T47D (cell line): ENCODE data around the gene LILRB2.
A peak's percentile ranks its signal among the peaks of the same experiment; 100 is the strongest.

Source experiments
- DNase-seq, 2 experiments: peaks; one replicate each; pipeline versions ENCODE4 v3.0.0 to v3.0.0-alpha.2; 2011 to 2012; ENCODE audit warnings: low read depth in 1 of 2, low spot score in 1 of 2
- JUND ChIP-seq: IDR thresholded peaks from 2 replicates; pipeline ENCODE4 v1.6.1; 2012; ENCODE audit warnings: low read depth
- in situ Hi-C: cut with HindIII; loops from 2 replicates; pipeline ENCODE4 v1.10.0; 2016; ENCODE audit warnings: low sequenced_read_pairs, low pct_unique_long_range_greater_than_20kb

Gene LILRB2

DNA sequence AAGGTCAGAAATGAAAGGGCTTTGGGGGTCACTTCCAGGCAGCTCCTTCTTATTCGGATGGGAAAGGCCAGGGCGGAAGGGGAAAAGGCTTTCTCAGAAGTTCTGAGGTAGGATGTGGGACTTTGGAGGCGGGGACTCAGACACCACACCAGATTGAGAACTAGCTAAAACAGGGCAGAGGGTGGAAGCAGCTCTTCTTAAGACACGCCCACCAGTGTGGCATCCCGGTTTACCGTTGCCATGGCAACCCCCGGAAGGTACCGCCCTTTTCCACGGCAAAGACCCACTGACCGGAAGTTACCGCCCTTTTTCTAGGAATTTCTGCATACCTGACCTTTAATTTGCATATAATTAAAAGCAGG, 35.8 kb upstream of the LILRB2 start:
- in situ Hi-C loops, result no loop called here
- TF ChIP-seq JUND, result no peak
- peak in 1 of 2 experiments; percentile 91 for DNase-seq

DNA sequence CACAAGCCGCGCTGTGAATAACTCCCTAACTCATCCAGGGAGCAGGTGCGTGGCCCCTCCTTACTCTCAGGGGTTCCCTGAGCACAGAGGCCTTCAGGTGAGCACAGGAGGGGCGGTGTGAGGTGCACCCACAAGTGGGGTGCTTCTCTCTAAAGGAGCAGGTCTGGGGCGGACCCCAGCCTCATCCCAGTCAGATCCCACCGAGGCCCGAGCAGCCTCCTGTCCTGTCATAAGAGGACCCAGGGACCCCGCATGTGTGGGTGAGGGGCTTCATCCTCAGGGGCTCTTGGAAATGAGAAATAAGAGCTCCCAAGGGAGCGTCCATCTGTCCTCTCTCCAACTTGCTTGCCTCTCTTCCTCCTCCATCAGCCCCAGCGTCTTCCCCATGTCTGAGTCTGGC, 35.0 kb upstream of the LILRB2 start:
- TF ChIP-seq JUND, result no peak
- no peak for DNase-seq
- in situ Hi-C loops, result no loop called here

DNA sequence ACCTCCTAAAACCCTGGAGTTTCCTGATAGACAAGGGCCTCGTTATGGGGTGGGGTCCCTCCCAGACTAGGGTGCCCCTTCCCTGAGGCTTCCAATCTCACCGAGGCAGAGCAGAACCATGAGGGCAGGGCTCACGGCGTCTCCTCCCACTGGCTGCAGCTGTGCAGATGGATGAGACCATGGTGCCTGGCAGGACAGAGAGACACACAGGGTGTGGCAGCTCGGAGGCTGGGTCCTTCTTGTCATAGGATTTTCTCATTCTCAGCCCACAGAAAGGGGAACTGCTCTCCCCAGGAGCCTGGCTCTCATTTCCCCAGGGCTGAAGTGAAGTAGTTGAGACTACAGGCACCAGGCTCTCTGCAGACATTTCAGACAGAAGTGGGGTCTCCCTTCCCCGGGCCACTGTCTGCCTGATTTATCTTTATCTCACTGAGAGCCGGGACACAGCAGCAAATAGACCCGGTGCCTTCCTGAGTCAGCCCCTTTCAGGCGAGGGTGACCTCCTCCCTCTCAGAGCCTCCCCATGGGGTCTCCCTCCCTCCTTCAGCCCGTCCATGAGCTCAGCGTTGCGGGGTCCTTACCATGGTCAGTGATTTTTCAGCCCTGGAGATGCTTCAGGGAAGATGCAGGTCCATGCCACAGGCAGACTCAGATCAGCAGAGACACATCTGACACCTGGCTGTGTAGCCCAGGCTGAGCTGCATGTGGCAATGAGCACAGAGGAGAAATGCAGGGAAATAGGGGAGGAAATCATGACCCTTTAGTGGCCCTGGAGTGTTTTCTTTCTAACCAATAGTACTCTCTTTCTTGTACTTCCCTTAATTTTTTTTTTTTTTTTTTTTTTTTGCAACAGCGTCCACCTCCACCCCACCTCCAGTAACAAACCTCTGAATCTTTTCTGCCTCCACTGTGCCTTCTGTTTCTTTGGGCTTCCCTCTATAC, 31.8 kb upstream of the LILRB2 start, which contains the start of gene LILRA5:
Gene LILRA5 (minus strand): TSS at position 731 of the 942 bp plus-strand sequence. CDS start 147 bp downstream, at position 584.
- in situ Hi-C loops, result no loop called here
- DNase-seq, result no peak
- TF ChIP-seq JUND, result no peak

DNA sequence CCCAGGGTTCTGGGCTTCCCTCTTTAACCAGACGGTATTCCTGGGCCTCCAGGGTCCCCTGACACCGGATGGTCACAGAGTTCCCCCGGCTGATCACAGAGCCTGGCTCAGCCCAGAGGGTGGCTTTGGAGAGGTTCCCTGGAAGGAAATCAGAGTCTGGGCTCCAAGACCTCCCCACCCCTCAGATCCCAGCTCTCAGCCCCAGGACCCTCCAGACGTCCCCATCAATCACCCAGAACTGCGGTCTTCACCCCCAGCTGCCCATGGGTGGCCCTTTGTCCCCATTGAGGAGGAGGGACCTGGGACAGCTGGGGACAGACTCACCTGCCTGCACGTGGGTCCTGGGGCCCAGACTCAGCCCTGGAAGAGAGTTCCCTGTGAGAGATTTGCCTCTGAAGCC, 31.1 kb upstream of the LILRB2 start:
- no peak for DNase-seq
- no peak for TF ChIP-seq JUND
- in situ Hi-C loops, result no loop called here

DNA sequence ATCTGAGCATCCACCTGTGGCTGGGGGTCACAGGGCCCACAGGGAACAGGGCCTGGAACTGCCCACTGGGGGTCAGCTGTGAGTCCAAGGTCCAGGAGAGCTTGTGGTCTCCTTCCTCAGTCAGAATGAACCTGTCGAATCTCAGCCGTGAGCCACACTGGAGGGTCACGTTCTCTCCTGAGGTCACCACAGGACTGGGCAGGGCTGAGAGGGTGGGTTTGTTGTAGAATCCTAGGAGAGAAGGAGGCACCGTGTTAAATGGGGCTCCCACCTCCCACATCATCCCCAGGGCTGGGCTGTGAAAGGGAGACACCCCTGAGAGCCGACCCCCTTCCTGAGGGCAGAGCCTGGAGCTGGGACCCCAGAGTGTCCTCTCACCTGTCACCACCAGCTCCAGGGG, 30.6 kb upstream of the LILRB2 start:
- no peak for TF ChIP-seq JUND
- no peak for DNase-seq
- in situ Hi-C loops, result no loop called here

DNA sequence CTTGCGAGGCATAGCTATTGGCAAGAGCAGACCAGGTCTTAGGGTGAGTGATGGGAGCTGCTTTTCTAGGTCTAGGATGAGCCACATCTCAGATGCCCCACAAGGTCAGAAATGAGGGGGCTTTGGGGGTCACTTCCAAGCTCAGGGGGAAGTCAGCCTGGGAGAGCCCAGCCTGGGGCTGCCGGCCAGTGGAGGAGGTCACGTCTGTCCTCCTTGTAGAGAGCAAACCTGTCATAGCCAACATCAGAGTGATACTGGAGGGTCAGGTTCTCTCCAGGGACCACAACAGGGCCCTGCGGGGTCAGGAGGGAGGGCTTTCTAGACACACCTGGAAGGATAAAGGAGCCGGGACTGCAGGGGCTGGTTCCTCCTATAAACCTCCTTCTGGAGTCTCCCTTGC, 29.6 kb upstream of the LILRB2 start:
- no peak for DNase-seq
- in situ Hi-C loops, result no loop called here
- no peak for TF ChIP-seq JUND

DNA sequence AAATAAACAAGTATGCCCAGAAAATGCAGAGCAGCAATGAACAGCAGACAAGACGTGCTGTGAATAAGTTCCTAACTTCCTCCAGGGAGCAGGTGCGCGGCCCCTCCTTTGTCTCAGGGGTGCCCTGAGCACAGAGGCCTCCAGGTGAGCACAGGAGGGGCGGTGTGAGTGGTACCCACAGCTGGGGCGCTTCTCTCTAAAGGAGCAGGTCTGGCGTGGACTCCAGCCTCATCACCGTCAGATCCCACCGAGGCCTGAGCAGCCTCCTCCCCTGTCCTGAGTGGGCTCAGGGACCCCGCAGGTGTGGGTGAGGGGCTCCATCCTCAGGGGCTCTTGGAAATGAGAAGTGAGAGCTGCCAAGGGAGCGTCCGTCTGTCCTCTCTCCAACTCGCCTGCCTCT, 28.9 kb upstream of the LILRB2 start:
- no peak for DNase-seq
- in situ Hi-C loops, result no loop called here
- no peak for TF ChIP-seq JUND

DNA sequence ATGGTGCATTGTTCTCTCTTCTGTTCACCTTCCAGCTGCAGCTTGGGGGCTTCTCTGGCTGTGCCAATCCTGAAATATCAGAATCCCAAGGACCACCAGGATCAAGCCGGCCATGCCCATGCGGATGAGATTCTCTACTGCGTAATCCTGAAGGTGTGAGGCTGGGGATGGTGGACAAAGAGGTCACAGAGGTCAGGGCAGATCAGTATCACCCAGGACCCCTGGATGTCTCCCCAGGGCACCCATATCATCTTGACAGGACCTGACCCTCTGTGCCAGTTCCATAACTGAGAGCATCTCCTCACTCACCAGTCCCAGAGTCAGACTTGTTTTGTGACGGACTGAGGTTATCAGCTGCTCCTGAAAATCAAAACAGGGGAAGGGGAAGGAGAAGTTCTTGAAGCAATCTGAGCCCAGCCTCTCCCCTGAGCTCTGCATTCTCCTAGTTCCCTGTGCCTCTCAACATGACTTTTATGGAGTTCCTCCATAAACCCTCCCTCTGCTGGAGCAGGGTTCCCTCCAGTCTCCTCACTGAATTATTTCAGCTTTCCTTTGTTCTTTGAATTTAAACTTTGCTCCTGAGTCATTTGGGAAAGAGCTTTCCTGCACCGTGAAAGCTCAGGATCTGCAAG, 26.6 kb upstream of the LILRB2 start:
- no peak for DNase-seq
- no peak for TF ChIP-seq JUND
- in situ Hi-C loops, result no loop called here

DNA sequence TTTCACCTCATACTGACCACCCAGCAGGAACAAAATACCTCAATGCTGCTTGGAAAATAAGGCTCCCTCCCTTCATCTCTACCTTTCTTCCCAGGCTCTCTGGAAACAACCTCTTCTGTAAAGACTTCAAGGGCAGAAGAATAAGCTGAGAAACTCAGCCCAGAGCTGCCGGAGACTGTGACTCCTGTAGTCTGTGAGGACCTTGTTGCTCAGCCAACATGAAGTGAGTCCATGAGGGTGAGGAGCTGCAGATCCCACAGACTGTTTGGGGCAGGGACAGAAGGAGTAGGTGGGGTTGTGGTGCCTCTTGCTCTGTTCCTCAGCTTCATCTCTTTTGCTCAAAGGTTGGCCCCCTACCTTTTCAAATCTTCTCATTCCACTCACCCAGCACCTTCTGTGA, 24.2 kb upstream of the LILRB2 start:
- no peak for TF ChIP-seq JUND
- no peak for DNase-seq
- in situ Hi-C loops, result no loop called here

DNA sequence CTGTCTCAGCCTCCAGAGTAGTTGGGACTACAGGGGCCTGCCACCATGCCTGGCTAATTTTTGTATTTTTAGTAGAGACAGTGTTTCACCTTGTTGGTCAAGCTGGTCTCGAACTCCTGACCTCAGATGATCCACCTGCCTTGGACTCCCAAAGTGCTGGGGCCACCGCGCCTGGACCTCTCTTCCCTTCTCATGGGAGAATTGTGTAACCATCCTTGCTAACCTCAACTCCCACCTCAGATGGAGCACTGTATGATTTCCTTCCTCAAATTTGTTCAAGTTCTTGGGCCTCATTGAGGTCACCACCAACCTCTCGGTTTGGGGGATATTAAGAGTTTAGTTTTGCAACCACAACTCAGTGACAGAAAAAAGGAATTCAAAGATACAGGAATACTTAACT, 21.3 kb upstream of the LILRB2 start:
- no peak for DNase-seq
- TF ChIP-seq JUND, result no peak
- in situ Hi-C loops, result no loop called here

DNA sequence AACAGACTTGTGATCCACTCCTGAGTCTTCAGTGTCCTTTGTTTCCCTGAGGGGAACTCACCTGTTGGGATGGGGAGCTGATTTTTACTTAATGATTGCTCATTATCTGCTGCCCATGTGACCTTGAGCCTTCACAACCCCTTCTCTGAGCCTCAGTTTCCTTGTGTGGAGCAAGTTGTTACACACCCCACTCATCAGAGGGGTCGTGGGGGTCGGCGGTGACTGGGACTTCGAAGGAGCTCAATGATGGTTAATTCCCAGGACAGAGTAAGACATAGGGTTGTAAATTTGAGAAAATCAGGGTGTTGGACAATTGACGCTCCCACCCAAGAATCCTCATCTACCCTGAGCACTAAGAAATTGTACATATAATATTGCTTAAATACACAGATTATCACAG, 18.6 kb upstream of the LILRB2 start:
- no peak for DNase-seq
- in situ Hi-C loops, result no loop called here
- no peak for TF ChIP-seq JUND

DNA sequence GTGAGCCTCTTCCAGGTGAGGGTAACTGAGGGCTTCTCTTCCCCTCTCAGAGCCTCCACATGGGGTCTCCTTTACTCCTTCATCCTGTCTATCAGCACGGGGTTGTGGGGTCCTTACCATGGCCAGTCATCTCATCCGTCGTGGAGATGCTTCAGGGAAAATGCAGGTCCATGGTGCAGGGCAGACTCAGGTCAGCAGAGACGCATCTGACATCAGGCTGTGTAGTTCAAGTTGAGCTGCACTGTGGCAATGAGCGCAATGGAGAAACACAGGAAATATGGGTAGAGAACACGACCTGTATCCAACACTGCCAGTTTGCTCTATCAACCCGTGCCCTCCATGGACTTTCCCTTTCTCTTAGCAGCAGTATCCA, 18.2 kb upstream of the LILRB2 start:
- TF ChIP-seq JUND, result no peak
- no peak for DNase-seq
- in situ Hi-C loops, result no loop called here

DNA sequence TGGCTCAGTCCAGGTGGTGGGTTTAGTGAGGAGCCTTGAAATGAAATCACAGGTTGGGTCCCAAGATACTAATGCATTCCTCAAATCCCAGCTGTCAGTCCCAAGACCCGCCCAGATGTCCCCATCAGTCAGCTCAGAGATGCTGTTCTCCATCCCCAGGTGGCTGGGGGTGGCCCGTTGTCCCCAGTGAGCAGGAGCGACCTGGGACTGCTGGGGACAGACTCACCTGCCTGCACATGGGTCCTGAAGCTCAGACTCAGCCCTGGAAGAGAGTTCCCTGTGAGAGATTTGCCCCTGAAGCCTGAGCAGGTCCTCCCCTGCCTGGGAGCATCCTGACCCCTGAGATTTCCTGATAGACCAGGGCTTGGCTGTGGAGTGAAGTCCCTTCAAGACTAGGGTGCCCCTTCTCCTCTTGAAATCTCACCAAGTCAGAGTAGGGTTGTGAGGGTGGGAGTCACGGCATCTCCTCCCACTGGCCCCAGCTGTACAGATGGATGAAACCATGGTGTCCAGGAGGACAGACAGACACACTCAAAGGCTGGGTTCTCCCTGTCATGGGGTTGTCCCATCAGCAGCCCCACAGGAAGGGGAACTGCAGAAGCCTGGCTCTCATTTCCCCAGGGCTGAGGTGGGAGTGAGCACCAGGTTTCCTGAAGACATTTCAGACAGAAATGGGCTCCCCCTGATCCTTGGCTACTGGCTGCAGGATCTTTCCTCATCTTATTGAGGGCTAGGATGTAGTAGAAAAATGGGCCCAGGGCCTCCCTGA, 17.6 kb upstream of the LILRB2 start:
- in situ Hi-C loops, result no loop called here
- DNase-seq, result no peak
- no peak for TF ChIP-seq JUND
